ENCODE measurements around the gene RHO.

DNA sequence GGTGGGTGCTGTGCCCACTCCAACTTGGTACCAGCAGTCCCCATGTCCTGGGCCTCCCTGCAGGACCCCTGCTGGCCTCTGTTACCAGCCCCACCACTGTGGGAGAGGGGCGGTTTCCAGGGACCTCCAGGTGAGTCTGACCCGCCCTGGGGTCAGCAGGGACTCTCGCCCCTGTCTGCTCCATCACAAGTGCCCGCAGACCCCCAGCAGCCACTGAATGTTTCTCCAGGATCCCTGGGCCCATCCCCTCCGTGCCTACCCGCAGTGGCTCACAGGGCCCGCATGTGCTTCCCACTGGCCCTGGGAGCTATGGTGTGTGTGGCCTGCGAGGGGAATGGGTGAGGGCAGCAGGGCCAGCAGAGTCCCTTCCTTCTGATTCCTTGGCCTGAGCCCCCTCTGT is 9.9 kb upstream of the RHO start:
- TF ChIP-seq EZH2 (IDR thresholded peaks at IDR 0.05; ENCODE audit: borderline replicate concordance, low read depth, low read length, severe bottlenecking): no peak
- TF ChIP-seq, protein P1, sequence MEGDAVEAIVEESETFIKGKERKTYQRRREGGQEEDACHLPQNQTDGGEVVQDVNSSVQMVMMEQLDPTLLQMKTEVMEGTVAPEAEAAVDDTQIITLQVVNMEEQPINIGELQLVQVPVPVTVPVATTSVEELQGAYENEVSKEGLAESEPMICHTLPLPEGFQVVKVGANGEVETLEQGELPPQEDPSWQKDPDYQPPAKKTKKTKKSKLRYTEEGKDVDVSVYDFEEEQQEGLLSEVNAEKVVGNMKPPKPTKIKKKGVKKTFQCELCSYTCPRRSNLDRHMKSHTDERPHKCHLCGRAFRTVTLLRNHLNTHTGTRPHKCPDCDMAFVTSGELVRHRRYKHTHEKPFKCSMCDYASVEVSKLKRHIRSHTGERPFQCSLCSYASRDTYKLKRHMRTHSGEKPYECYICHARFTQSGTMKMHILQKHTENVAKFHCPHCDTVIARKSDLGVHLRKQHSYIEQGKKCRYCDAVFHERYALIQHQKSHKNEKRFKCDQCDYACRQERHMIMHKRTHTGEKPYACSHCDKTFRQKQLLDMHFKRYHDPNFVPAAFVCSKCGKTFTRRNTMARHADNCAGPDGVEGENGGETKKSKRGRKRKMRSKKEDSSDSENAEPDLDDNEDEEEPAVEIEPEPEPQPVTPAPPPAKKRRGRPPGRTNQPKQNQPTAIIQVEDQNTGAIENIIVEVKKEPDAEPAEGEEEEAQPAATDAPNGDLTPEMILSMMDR (IDR thresholded peaks at IDR 0.05; ENCODE audit: borderline replicate concordance, extremely low read depth, low read length, poor library complexity, severe bottlenecking): no peak
